Keratinocyte (primary cell): Measurements from ENCODE around the gene SMOC1. TPM values are rescaled to one million over a fixed set of nuclear protein-coding genes. Genes with fewer than 3 reads are reported as not detected.

Experiments used
- DNase-seq: peaks from one replicate; pipeline ENCODE4 v3.0.0-alpha.2; 2011; ENCODE audit warnings: low read depth, missing footprints, low spot score
- FAIRE-seq: peaks from 2 replicates; lab custom pipeline; 2011; peaks lifted over from hg19 to GRCh38; lab: Jason Lieb, UNC
- H2AFZ ChIP-seq: 2 replicates; pipeline ENCODE4 v1.6.0; 2012; ENCODE audit warnings: low read length, control low read depth, inconsistent platforms; ENCODE audit not compliant: control insufficient read depth
- H3K27ac ChIP-seq: 2 replicates; pipeline ENCODE4 v1.5.1; 2011; ENCODE audit warnings: low read length; ENCODE audit not compliant: control insufficient read depth, insufficient read depth
- H3K27me3 ChIP-seq: 3 replicates; pipeline ENCODE4 v1.6.0; 2011; ENCODE audit warnings: low read length; ENCODE audit not compliant: control insufficient read depth, insufficient read depth; ENCODE audit errors: extremely low read depth
- H3K36me3 ChIP-seq, 2 experiments: 2 replicates in 1 of 2; 3 replicates in 1 of 2; pipeline ENCODE4 v1.5.1; 2011; ENCODE audit warnings: low read length in 2 of 2, mild to moderate bottlenecking in 1 of 2; ENCODE audit not compliant: control insufficient read depth in 2 of 2, insufficient read depth in 2 of 2; ENCODE audit errors: extremely low read depth in 1 of 2
- H3K4me1 ChIP-seq: 3 replicates; pipeline ENCODE4 v1.5.1; 2011; ENCODE audit warnings: low read length; ENCODE audit not compliant: control insufficient read depth, insufficient read depth; ENCODE audit errors: extremely low read depth
- H3K4me2 ChIP-seq: 3 replicates; pipeline ENCODE4 v1.6.0; 2011; ENCODE audit warnings: low read depth, low read length; ENCODE audit not compliant: control insufficient read depth, insufficient read depth; ENCODE audit errors: extremely low read depth
- H3K4me3 ChIP-seq, 3 experiments: fragments of 200-600 bp in 1 of 3; sonication (generic) in 1 of 3; 2 replicates in 2 of 3; 3 replicates in 1 of 3; pipeline ENCODE4 v1.5.1; 2011 to 2016; ENCODE audit warnings: low read length in 3 of 3, mild to moderate bottlenecking in 3 of 3, control low read depth in 2 of 3, inconsistent platforms in 1 of 3, low read depth in 1 of 3, mixed read lengths in 1 of 3, mixed run types in 1 of 3, moderate library complexity in 1 of 3; ENCODE audit not compliant: control insufficient read depth in 2 of 3, insufficient read depth in 2 of 3; ENCODE audit errors: extremely low read depth in 1 of 3
- H3K79me2 ChIP-seq: 2 replicates; pipeline ENCODE4 v1.6.0; 2012; ENCODE audit warnings: low read length; ENCODE audit not compliant: control insufficient read depth, insufficient read depth
- H3K9ac ChIP-seq: 3 replicates; pipeline ENCODE4 v1.6.0; 2011; ENCODE audit warnings: low read length; ENCODE audit not compliant: control insufficient read depth, insufficient read depth; ENCODE audit errors: extremely low read depth
- H3K9me1 ChIP-seq: 3 replicates; pipeline ENCODE4 v1.6.0; 2011; ENCODE audit warnings: low read length; ENCODE audit not compliant: control insufficient read depth, insufficient read depth; ENCODE audit errors: extremely low read depth
- H3K9me3 ChIP-seq: 2 replicates; pipeline ENCODE4 v1.5.1; 2012; ENCODE audit warnings: low read depth, low read length; ENCODE audit not compliant: control insufficient read depth
- H4K20me1 ChIP-seq: 3 replicates; pipeline ENCODE4 v1.6.0; 2011; ENCODE audit warnings: low read length; ENCODE audit not compliant: control insufficient read depth, insufficient read depth; ENCODE audit errors: extremely low read depth
- EZH2 ChIP-seq: IDR thresholded peaks from one replicate; pipeline ENCODE4 v1.6.1; 2012; ENCODE audit warnings: inconsistent platforms, mild to moderate bottlenecking, low read length, moderate library complexity
- dilution Hi-C: fragments of 300-500 bp; cut with MboI; formaldehyde crosslinking; loops from one replicate; pipeline ENCODE4 v1.7.0; 2020; ENCODE audit warnings: low sequenced_read_pairs; ENCODE audit not compliant: extremely low pct_ligation_motif_present
- polyA plus RNA-seq, 5 experiments: library from polyadenylated mRNA; depleted of rRNA in 3 of 5; stranded (reverse) in 3 of 5; stranded (forward) in 1 of 5; unstranded in 1 of 5; fragments of >200 nt; gene quantifications; 1 replicate in 1 of 5; 2 replicates in 3 of 5; 3 replicates in 1 of 5; pipeline versions ENCODE4 v1.2.1 to v1.2.3, GENCODE V29; 2011 to 2012; ENCODE audit warnings: missing spikeins in 2 of 5, low read depth in 1 of 5, low replicate concordance in 1 of 5
- TF ChIP-seq, protein P1 (sequence below), 3 experiments: IDR thresholded peaks in 1 of 3; conservative IDR thresholded peaks in 1 of 3; optimal IDR thresholded peaks in 1 of 3; 2 replicates in 2 of 3; 3 replicates in 1 of 3; pipeline versions ENCODE3 to v1.5.1; 2011; ENCODE audit warnings: low read length in 3 of 3, mild to moderate bottlenecking in 3 of 3, moderate library complexity in 2 of 3, control low read depth in 1 of 3, inconsistent platforms in 1 of 3; ENCODE audit not compliant: insufficient read depth in 2 of 3; ENCODE audit errors: extremely low read depth in 1 of 3

SMOC1 gene
- polyA plus RNA-seq, 1 donor (not counting 4 experiments of a cell fraction or from before 2014, with no cell fraction given), result 6.0 TPM

DNA sequence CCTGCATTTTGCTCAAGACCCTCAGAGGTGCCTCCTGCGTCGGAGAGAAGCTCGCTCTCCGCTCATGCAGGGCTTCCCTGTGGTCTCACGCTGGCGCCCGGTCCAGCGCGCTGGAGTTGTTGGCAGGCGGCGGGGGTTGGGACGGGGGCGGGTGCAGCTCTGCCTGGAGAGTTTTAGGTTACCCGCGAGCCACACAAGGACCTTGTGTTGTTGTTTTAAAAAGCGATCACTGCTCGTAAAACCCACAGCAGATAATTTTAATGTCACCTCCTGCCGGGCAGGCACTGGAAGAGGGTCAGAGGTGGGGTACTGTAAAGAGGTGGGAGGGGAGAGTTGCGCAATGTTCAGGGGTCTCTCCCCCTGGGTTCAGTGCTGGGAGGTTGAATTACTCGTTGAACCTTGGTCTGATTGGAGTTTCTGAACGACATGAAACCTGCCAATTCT lies 850 bp downstream of the SMOC1 start:
- H3K4me1 ChIP-seq, result peaks cover 9% of the 10 kb centered on the region
- peak overlapping the region; percentile 87 for H3K4me2 ChIP-seq
- H3K27me3 ChIP-seq, result peaks cover 40% of the 10 kb centered on the region
- H2AFZ ChIP-seq, result no peak overlapping the region
- H3K4me3 ChIP-seq, result peak overlapping the region; percentile 50 to 71 (median 64)
- H3K79me2 ChIP-seq, result no peaks in the 10 kb centered on the region
- TF ChIP-seq, protein P1, sequence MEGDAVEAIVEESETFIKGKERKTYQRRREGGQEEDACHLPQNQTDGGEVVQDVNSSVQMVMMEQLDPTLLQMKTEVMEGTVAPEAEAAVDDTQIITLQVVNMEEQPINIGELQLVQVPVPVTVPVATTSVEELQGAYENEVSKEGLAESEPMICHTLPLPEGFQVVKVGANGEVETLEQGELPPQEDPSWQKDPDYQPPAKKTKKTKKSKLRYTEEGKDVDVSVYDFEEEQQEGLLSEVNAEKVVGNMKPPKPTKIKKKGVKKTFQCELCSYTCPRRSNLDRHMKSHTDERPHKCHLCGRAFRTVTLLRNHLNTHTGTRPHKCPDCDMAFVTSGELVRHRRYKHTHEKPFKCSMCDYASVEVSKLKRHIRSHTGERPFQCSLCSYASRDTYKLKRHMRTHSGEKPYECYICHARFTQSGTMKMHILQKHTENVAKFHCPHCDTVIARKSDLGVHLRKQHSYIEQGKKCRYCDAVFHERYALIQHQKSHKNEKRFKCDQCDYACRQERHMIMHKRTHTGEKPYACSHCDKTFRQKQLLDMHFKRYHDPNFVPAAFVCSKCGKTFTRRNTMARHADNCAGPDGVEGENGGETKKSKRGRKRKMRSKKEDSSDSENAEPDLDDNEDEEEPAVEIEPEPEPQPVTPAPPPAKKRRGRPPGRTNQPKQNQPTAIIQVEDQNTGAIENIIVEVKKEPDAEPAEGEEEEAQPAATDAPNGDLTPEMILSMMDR (optimal IDR thresholded peaks at IDR 0.05 in 1 of 3, IDR thresholded peaks at IDR 0.05 in 1 of 3, conservative IDR thresholded peaks at IDR 0.05 in 1 of 3; ENCODE audit: extremely low read depth in 1 of 3, insufficient read depth in 2 of 3, low read length in 3 of 3), result no peak
- no peak for TF ChIP-seq EZH2
- no peaks in the 10 kb centered on the region for H3K9me1 ChIP-seq
- H4K20me1 ChIP-seq, result no peaks in the 10 kb centered on the region
- DNase-seq (no peak), FAIRE-seq (no peak)
- H3K9ac ChIP-seq, result peak overlapping the region; percentile 71
- H3K36me3 ChIP-seq, result no peaks in the 10 kb centered on the region
- dilution Hi-C loops, result no loop called here
- H3K27ac ChIP-seq, result no peak overlapping the region
- H3K9me3 ChIP-seq, result no peaks in the 10 kb centered on the region

- no peaks in the 10 kb centered on the region for H4K20me1 ChIP-seq
- peaks cover 40% of the 10 kb centered on the region for H3K27me3 ChIP-seq
- H3K4me1 ChIP-seq, result peaks cover 9% of the 10 kb centered on the region
- no peak for FAIRE-seq
- TF ChIP-seq EZH2, result no peak
- TF ChIP-seq, protein P1 (optimal IDR thresholded peaks at IDR 0.05 in 1 of 3, IDR thresholded peaks at IDR 0.05 in 1 of 3, conservative IDR thresholded peaks at IDR 0.05 in 1 of 3; ENCODE audit: extremely low read depth in 1 of 3, insufficient read depth in 2 of 3, low read length in 3 of 3), result no peak
- H3K79me2 ChIP-seq, result no peaks in the 10 kb centered on the region
- DNase-seq, result no peak
- peak overlapping the region; percentile 47 for H3K9ac ChIP-seq
- no peaks in the 10 kb centered on the region for H3K9me3 ChIP-seq
- H3K9me1 ChIP-seq, result no peaks in the 10 kb centered on the region
- no peak overlapping the region for H2AFZ ChIP-seq
- H3K4me2 ChIP-seq, result peak overlapping the region; percentile 87
- H3K4me3 ChIP-seq, result peak overlapping the region in 1 of 3 experiments; percentile 71
- H3K27ac ChIP-seq, result no peak overlapping the region
- dilution Hi-C loops, result no loop called here
- H3K36me3 ChIP-seq, result no peaks in the 10 kb centered on the region
Measured at GRCh38 chr14:69880893-69881292, 1.7 kb downstream of the SMOC1 start.
